Measurements from ENCODE around the gene TFDP1. TPM values are rescaled to one million over a fixed set of nuclear protein-coding genes. Genes with fewer than 3 reads are reported as not detected.

TFDP1 gene
- total and polyA plus RNA-seq, 2 of the 4 experiments (the other 2 are of a cell fraction): 59.3 to 97.0 TPM

- Histone ChIP-seq H3K56ac (ENCODE audit: extremely low read depth, insufficient read depth, low read length) (no peak overlapping the region), H3K4me3 (ENCODE audit: insufficient read depth, low read depth, low read length) (no peak overlapping the region), H4K8ac (ENCODE audit: low read depth in 2 of 2, low read length in 2 of 2) (no peak overlapping the region), H3K23ac (ENCODE audit: low read depth, low read length) (no peak overlapping the region), H3K14ac (replicated peaks; ENCODE audit: low read depth, low read length) (no peak overlapping the region), H3K4ac (ENCODE audit: low read depth, low read length) (no peak overlapping the region), H4K5ac (ENCODE audit: low read depth, low read length) (no peak overlapping the region), H3K27ac (ENCODE audit: insufficient read depth, low read length) (no peak overlapping the region), H3K4me1 (ENCODE audit: control insufficient read depth, insufficient read depth, low read length) (peaks cover 13% of the 10 kb centered on the region), H3K36me3 (ENCODE audit: control insufficient read depth, insufficient read depth, low read length) (peaks cover 45% of the 10 kb centered on the region), H3K27me3 (ENCODE audit: control insufficient read depth, insufficient read depth, low read length) (no peaks in the 10 kb centered on the region), H3K18ac (ENCODE audit: low read depth, low read length) (no peak overlapping the region), H2AFZ (replicated peaks; ENCODE audit: low read length, poor library complexity) (no peak overlapping the region), H2BK5ac (ENCODE audit: low read depth, low read length, poor library complexity, severe bottlenecking) (no peak overlapping the region), H3K9me3 (ENCODE audit: control insufficient read depth, insufficient read depth, low read length) (no peaks in the 10 kb centered on the region), H2BK120ac (ENCODE audit: low read depth, low read length) (no peak overlapping the region), H2BK20ac (ENCODE audit: low read depth, low read length) (no peak overlapping the region), H3K9me1 (ENCODE audit: insufficient read depth, low read length) (peaks cover 21% of the 10 kb centered on the region), H2AK5ac (ENCODE audit: low read depth, low read length) (no peak overlapping the region), H3K79me1 (ENCODE audit: low read depth in 1 of 2, low read length in 2 of 2) (peaks cover 31 to 90% of the 10 kb centered on the region in 2 experiments), H2AK9ac (replicated peaks; ENCODE audit: low read depth, low read length, poor library complexity) (no peak overlapping the region), H4K20me1 (ENCODE audit: insufficient read depth, low read length) (peaks cover 44% of the 10 kb centered on the region), H3K4me2 (ENCODE audit: low read depth, low read length) (no peak overlapping the region), H3K9ac (ENCODE audit: low read depth, low read length) (no peak overlapping the region), H2BK15ac (ENCODE audit: low read depth, low read length) (no peak overlapping the region), H4K91ac (ENCODE audit: insufficient read depth, low read depth, low read length) (no peak overlapping the region)
- dilution Hi-C loops (cut with HindIII; ENCODE audit: low sequenced_read_pairs, unreplicated experiment) (no loop called here), intact Hi-C loops (cut with micrococcal nuclease) (no loop called here), in situ Hi-C loops (cut with MboI; ENCODE audit: low sequenced_read_pairs) (no loop called here)
- ATAC-seq (ENCODE audit: low read depth) (no peak), DNase-seq (no peak)
- TF ChIP-seq RCOR1 (IDR thresholded peaks at IDR 0.05; ENCODE audit: insufficient replicate concordance, low read length): no peak
- no peak for TF ChIP-seq NFE2L2 (IDR thresholded peaks at IDR 0.05; ENCODE audit: low read depth, low read length)
- TF ChIP-seq SMC3 (IDR thresholded peaks at IDR 0.05; ENCODE audit: low read depth, low read length): no peak
- TF ChIP-seq MAZ (IDR thresholded peaks at IDR 0.05; ENCODE audit: borderline replicate concordance, low read depth, low read length): no peak
- no peak for TF ChIP-seq RAD21 (IDR thresholded peaks at IDR 0.05; ENCODE audit: low read length)
- TF ChIP-seq RFX5 (IDR thresholded peaks at IDR 0.05; ENCODE audit: low read depth, low read length): no peak
- no peak for TF ChIP-seq CHD1 (IDR thresholded peaks at IDR 0.05; ENCODE audit: low read depth, low read length)
- no peak for TF ChIP-seq ELK1 (IDR thresholded peaks at IDR 0.05; ENCODE audit: borderline replicate concordance, low read depth, low read length)
- no peak for TF ChIP-seq FOS (IDR thresholded peaks at IDR 0.05; ENCODE audit: low read depth, low read length)
- TF ChIP-seq, protein P1, sequence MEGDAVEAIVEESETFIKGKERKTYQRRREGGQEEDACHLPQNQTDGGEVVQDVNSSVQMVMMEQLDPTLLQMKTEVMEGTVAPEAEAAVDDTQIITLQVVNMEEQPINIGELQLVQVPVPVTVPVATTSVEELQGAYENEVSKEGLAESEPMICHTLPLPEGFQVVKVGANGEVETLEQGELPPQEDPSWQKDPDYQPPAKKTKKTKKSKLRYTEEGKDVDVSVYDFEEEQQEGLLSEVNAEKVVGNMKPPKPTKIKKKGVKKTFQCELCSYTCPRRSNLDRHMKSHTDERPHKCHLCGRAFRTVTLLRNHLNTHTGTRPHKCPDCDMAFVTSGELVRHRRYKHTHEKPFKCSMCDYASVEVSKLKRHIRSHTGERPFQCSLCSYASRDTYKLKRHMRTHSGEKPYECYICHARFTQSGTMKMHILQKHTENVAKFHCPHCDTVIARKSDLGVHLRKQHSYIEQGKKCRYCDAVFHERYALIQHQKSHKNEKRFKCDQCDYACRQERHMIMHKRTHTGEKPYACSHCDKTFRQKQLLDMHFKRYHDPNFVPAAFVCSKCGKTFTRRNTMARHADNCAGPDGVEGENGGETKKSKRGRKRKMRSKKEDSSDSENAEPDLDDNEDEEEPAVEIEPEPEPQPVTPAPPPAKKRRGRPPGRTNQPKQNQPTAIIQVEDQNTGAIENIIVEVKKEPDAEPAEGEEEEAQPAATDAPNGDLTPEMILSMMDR (conservative IDR thresholded peaks at IDR 0.05; ENCODE audit: low read depth, low read length): no peak
- TF ChIP-seq MXI1 (IDR thresholded peaks at IDR 0.05; ENCODE audit: borderline replicate concordance, low read depth, low read length): no peak
- TF ChIP-seq BHLHE40 (IDR thresholded peaks at IDR 0.05; ENCODE audit: low read depth, low read length): no peak
- no peak for TF ChIP-seq CEBPB (IDR thresholded peaks at IDR 0.05; ENCODE audit: low read depth, low read length)
- CTCF ChIA-PET: no interaction called here
- BruUV-seq (replicated peaks): no TSS peak
- POLR2A ChIA-PET (ENCODE audit: unreplicated experiment): no interaction called here
- WGBS, 2 experiments (ENCODE audit: extremely low coverage in 2 of 2, insufficient read length in 1 of 2): 95% methylated on average over 14 of the region's 17 CpGs; no CpG with 5 or more reads in 1 of the 2 experiments
These were observed 45.3 kb downstream of the TFDP1 start for GRCh38 chr13:113629866-113630265.
